OCI-LY7 (cell line): ENCODE measurements around the gene CALM1. TPM values are rescaled to one million over a fixed set of nuclear protein-coding genes. Genes with fewer than 3 reads are reported as not detected.

Experiments used
- BruUV-seq: library from RNA; stranded (reverse); fragments of 400-500 nt; replicated peaks from 2 replicates; lab custom pipeline; 2021; lab: Mats Ljungman, UMichigan
- CTCF ChIA-PET: fragments of 300-600 bp; sonication (Branson Sonifier 250); formaldehyde crosslinking; loops from one replicate; lab custom pipeline; 2022; ENCODE audit warnings: antibody characterized with exemption; ENCODE audit not compliant: unreplicated experiment; lab: Charles Lee
- POLR2A ChIA-PET: fragments of 300-600 bp; sonication (Branson Sonifier 250); formaldehyde crosslinking; loops from one replicate; lab custom pipeline; 2022; ENCODE audit warnings: antibody characterized with exemption; lab: Charles Lee
- DNase-seq: peaks from one replicate; pipeline ENCODE4 v3.0.0-alpha.2; 2015; ENCODE audit warnings: low spot score
- H2AFZ ChIP-seq: fragments of 200-600 bp; sonication (generic), shearing (Covaris generic); 2 replicates; pipeline ENCODE4 v1.6.1; 2014; ENCODE audit warnings: mild to moderate bottlenecking, antibody characterized with exemption, low read length, moderate library complexity
- H3K27ac ChIP-seq: fragments of 200-600 bp; sonication (generic); 2 replicates; pipeline ENCODE4 v1.5.1; 2014; ENCODE audit warnings: mixed run types, low read depth, mild to moderate bottlenecking, moderate library complexity, low read length, inconsistent platforms; ENCODE audit not compliant: poor library complexity, severe bottlenecking
- H3K36me3 ChIP-seq: fragments of 200-600 bp; sonication (generic); 2 replicates; pipeline ENCODE4 v1.6.1; 2014; ENCODE audit warnings: mild to moderate bottlenecking, antibody characterized with exemption, low read length, moderate library complexity, mixed read lengths; ENCODE audit not compliant: insufficient read depth
- H3K4me1 ChIP-seq: fragments of 200-600 bp; sonication (generic); 2 replicates; pipeline ENCODE4 v1.5.1; 2014; ENCODE audit warnings: mild to moderate bottlenecking, low read length; ENCODE audit not compliant: insufficient read depth, poor library complexity, severe bottlenecking
- H3K4me2 ChIP-seq: fragments of 200-600 bp; sonication (generic); 2 replicates; pipeline ENCODE4 v1.6.1; 2014; ENCODE audit warnings: mild to moderate bottlenecking, low read length
- H3K4me3 ChIP-seq: fragments of 200-600 bp; sonication (generic); 2 replicates; pipeline ENCODE4 v1.5.1; 2014; ENCODE audit warnings: mild to moderate bottlenecking, low read depth, low read length; ENCODE audit not compliant: poor library complexity, severe bottlenecking
- H3K79me2 ChIP-seq: fragments of 200-600 bp; sonication (generic); 2 replicates; pipeline ENCODE4 v1.6.1; 2016; ENCODE audit warnings: low read depth, mild to moderate bottlenecking, low read length, moderate library complexity, mixed read lengths; ENCODE audit not compliant: insufficient read depth
- H3K9me2 ChIP-seq: fragments of 200-600 bp; sonication (generic); 2 replicates; pipeline ENCODE4 v1.6.1; 2016; ENCODE audit warnings: mild to moderate bottlenecking, low read length, mixed read lengths; ENCODE audit not compliant: insufficient read depth
- H3K9me3 ChIP-seq: fragments of 200-600 bp; sonication (generic); 2 replicates; pipeline ENCODE4 v1.6.1; 2014; ENCODE audit warnings: mild to moderate bottlenecking, mixed run types, low read length, mixed read lengths
- H4K20me1 ChIP-seq: fragments of 200-600 bp; sonication (generic); 2 replicates; pipeline ENCODE4 v1.6.1; 2014; ENCODE audit warnings: mild to moderate bottlenecking, antibody characterized with exemption, low read length, moderate library complexity, mixed read lengths; ENCODE audit not compliant: insufficient read depth
- EZH2phosphoT487 ChIP-seq: fragments of 200-600 bp; sonication (generic); IDR thresholded peaks from 2 replicates; pipeline ENCODE4 v1.6.1; 2018; ENCODE audit warnings: low read depth, borderline replicate concordance, mild to moderate bottlenecking, mixed run types, antibody characterized with exemption, low read length, moderate library complexity, mixed read lengths
- intact Hi-C: fragments of 100-400 bp; cut with micrococcal nuclease; formaldehyde crosslinking; loops from one replicate; pipeline ENCODE4 v1.10.0; 2022; ENCODE audit not compliant: unreplicated experiment
- total RNA-seq, 2 experiments: library from RNA; depleted of rRNA in 1 of 2; stranded (reverse); fragments of >200 nt in 1 of 2; shearing (Covaris generic) in 1 of 2; gene quantifications; 2 replicates each; pipeline ENCODE4 v1.2.3, GENCODE V29; 2014 to 2022
- TF ChIP-seq, protein P1 (sequence below): fragments of 200-600 bp; sonication (generic); conservative IDR thresholded peaks from 2 replicates; pipeline ENCODE4 v1.5.1; 2014; ENCODE audit warnings: mild to moderate bottlenecking, antibody characterized with exemption, low read length, moderate library complexity, mixed read lengths

CALM1 gene
- total RNA-seq, 2 experiments from 2014 or later = 282 to 311 TPM

DNA sequence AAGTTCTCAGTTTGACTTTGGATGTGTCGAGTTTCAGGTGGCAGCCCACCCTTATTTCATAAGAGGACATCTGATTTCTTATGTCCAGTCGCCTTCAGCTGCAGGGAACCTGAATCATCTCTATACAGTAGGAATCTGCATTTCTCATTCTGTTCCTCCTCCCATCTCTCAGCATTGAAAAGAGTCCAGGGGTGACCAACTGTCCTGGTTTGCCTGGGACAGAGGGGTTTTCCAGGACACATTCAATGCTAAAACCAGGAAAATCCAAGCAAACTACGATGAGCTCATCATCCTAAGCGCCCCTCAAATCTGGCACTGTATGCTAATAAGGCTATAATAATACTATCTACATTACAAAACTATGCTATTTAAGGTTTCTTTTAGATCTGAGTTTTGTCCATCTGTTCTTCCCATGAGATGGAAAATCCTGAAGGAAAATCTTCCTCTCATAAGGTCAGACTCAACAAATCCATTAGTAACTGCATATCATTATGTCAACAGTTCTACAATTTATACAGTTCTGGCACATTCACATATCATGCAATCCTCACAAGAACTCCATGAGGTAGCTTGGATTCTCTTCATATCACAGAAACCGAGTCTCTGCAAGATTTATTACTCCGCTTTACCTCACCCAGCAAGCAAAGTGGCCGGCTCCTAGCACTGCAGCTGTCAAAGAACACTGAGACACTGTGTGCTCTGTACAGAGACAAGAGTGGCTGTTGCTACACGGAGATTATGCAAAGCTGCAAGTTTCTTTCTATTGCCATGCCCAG, 15.6 kb upstream of the CALM1 start:
- no peaks in the 10 kb centered on the region for H4K20me1 ChIP-seq
- CTCF ChIA-PET = interaction anchor here (0.5 kb wide), 1 partner anchor 52 kb away, joined by 3 read pairs; no protein-coding TSS in a partner anchor

DNA sequence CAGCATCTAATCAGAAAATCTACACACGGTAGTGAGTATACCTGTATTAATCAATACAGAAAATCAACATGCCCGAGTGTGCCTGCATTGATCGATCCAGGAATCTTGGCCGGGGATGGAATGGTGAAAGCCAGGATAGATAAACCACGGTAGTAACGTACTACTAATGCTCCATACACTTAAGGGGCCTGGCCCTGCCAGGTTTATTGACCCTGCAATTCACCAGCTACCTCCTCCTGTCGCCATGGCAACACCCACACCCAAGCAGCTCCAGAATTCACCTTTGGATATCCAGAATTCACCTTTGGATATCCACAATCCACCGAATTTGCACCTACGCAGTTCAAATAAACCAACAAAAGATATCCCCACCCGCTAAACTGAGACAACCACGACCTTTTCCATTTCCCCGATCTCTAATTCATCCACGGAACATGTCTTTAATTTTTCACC, 14.8 kb upstream of the CALM1 start:
- H3K9me2 ChIP-seq = no peaks in the 10 kb centered on the region
- no peaks in the 10 kb centered on the region for H3K36me3 ChIP-seq
- H3K4me3 ChIP-seq = peak overlapping the region; percentile 76
- DNase-seq = peak; percentile 24
- TF ChIP-seq, protein P1, sequence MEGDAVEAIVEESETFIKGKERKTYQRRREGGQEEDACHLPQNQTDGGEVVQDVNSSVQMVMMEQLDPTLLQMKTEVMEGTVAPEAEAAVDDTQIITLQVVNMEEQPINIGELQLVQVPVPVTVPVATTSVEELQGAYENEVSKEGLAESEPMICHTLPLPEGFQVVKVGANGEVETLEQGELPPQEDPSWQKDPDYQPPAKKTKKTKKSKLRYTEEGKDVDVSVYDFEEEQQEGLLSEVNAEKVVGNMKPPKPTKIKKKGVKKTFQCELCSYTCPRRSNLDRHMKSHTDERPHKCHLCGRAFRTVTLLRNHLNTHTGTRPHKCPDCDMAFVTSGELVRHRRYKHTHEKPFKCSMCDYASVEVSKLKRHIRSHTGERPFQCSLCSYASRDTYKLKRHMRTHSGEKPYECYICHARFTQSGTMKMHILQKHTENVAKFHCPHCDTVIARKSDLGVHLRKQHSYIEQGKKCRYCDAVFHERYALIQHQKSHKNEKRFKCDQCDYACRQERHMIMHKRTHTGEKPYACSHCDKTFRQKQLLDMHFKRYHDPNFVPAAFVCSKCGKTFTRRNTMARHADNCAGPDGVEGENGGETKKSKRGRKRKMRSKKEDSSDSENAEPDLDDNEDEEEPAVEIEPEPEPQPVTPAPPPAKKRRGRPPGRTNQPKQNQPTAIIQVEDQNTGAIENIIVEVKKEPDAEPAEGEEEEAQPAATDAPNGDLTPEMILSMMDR = no peak
- TF ChIP-seq EZH2phosphoT487 = no peak
- no TSS peak for BruUV-seq
- H3K9me3 ChIP-seq = no peaks in the 10 kb centered on the region
- peak overlapping the region; percentile 88 for H3K4me2 ChIP-seq
- no peaks in the 10 kb centered on the region for H4K20me1 ChIP-seq
- peak overlapping the region; percentile 79 for H3K27ac ChIP-seq
- ChIA-PET CTCF (interaction anchor here (0.5 kb wide), 1 partner anchor 53 kb away, joined by 3 read pairs; no protein-coding TSS in a partner anchor), POLR2A (interaction anchor here (1.6 to 3.3 kb wide), 3 partner anchors 14 to 126 kb away, joined by 6 to 33 read pairs (median 9); partner anchors contain the start of genes CALM1 and PSMC1)
- intact Hi-C loops = loop anchor here (2.0 to 5.0 kb wide), 2 partner anchors 51 to 765 kb away; partner anchors contain the start of gene NRDE2
- H2AFZ ChIP-seq = peak overlapping the region; percentile 80
- H3K4me1 ChIP-seq = peaks cover 29% of the 10 kb centered on the region
- H3K79me2 ChIP-seq = no peaks in the 10 kb centered on the region

More for the DNA sequence above, 15.6 kb upstream of the CALM1 start:
- no peak for TF ChIP-seq EZH2phosphoT487
- TF ChIP-seq, protein P1 = no peak
- Histone ChIP-seq H3K27ac (no peak overlapping the region), H3K4me2 (peak overlapping the region; percentile 88), H3K36me3 (no peaks in the 10 kb centered on the region), H3K9me2 (no peaks in the 10 kb centered on the region), H2AFZ (no peak overlapping the region; the same call in 1 of the 2 replicates), H3K79me2 (no peaks in the 10 kb centered on the region), H3K9me3 (no peaks in the 10 kb centered on the region), H3K4me1 (peaks cover 29% of the 10 kb centered on the region), H3K4me3 (peak overlapping the region; percentile 76)
- intact Hi-C loops = loop anchor here (5.0 kb wide), 1 partner anchor 764 kb away; no protein-coding TSS in a partner anchor
- DNase-seq = peak; percentile 47
- POLR2A ChIA-PET = interaction anchor here (0.7 to 3.3 kb wide), 5 partner anchors 15 to 125 kb away, joined by 3 to 33 read pairs (median 6); partner anchors contain the start of genes CALM1 and PSMC1
- BruUV-seq = no TSS peak
